NCI-H2196 (cell line): ENCODE results near the gene YBEY.
"Not testable (repeated sequence)": the region's sequence is repeated elsewhere in the genome, so short reads cannot be mapped to it uniquely, and the experiment has no call there.

ENCODE experiments used
- DNase-seq: peaks from one replicate; lab custom pipeline; 2025; ENCODE audit not compliant: unreplicated experiment; lab: John Stamatoyannopoulos, UW

The YBEY gene

DNA sequence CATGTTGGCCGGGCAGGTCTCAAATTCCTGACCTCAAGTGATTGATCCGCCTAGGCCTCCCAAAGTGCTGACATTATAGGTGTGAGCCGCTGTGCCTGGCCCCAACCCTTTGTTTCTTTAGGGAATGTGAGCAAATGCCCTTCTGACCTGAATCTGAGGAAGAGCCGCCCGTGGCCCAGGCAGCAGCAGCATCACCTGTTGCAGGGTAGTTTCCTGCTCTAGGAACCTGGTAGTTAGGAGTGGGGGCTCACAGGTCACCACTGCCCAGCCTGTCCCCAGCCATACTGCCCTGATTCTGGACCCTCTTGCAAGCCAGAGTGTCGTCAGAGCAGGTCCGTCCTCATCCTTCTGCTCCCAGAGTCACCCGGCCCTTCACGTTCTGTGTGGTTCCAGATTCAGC, 13.0 kb downstream of the YBEY start:
- DNase-seq: no peak

DNA sequence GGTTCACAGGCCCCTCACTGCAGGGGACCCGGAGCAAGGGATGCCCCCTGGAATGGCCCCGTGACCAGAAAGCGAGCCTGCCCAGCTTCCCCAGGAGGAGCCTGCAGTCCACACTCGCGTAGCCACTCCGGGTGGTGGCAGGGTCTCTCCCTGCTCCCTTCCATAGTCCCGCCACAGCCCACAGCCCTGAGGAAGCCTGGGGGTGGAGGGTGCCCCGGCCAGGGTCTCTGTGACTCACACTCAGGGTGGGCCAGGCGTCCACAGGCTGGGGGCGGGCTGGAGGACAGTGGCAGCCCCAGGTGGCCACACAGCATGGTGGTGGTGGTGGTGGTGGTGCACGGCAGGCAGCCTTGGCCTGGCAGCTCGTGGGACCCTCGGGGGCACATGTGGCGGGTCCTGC, 15.6 kb downstream of the YBEY start:
- DNase-seq: no peak

DNA sequence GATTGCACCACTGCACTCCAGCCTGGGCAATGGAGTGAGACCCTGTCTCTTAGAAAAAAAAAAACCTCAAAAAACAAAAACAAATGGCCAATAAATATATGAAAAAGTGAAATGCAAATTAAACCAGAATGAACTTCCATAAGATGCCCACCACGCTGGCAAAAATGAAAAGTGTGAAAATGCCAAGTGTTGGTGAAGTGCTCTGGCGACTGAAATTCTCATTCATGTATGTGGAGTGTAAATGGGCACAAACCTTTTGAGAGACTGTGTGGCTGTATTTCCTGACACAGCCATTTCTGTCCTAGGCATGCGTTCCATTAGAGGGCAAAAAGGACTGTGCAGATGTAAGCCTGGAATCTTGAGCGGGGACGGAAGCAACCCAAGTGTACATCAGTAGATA, 18.3 kb downstream of the YBEY start:
- no peak for DNase-seq

DNA sequence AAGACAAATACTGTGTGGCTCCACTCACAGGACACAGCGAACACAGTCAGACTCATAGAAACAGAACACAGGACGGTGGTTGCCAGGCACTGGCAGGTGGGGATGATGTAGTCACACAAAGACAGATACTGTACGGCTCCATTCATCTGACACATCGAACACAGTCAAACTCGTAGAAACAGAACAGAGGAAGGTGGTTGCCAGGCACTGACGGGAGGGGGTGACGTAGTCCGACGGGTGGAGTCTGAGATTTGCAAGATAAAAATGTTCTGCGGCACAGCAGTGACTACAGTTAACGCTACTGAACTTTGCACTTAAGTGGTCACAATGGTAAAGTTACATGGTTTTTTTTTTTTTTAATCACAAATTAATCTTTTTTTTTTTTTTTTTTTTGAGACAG, 18.8 kb downstream of the YBEY start:
- no peak for DNase-seq

DNA sequence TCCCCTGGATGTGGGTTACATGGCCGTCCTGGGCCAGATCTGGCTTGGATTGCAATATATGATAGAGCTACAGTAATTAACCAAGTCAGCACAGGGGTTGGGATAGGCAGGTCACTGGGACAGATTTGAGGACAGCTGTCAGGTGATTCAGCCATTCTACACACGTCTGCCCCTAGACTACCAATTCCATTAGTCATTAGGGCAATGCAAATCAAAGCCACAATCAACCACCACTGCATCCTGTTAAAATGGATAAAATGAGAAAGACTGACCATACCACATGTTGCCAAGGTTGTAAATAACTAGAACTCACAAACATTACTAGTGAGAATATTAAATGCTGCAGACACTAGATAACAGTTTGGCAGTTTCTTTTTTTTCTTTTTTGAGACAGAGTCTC, 21.5 kb downstream of the YBEY start:
- no peak for DNase-seq

DNA sequence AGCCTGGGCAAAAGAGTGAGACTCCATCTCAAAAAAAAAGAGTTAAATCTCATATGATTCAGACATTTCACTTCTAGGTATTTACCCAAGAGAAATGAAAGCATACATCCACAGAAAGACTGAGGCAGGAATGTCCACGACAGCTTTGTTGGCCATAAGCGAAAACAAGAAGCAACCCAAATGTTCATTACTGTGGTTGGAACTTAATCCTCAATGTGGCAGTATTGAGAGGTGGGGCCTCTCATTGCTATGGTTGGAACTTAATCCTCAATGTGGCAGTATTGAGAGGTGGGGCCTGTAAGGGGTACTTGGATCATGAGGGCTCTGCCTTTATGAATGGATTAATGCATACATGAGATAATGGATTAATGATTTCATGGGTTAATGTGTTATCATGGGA, 22.3 kb downstream of the YBEY start:
- DNase-seq: no peak

DNA sequence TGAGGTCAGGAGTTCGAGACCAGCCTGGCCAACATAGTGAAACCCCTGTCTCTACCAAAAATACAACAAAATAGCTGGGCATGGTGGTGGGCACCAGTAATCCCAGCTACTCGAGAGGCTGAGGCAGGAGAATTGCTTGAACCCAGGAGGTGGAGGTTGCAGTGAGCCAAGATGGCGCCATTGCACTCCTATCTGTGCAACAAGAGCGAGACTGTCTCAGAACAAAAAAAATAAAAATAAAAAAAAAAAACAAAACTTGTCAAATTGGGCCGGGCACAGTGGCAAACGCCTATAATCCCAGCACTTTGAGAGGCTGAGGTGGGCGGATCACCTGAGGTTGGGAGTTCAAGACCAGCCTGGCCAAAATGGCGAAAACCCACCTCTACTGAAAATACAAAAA, 24.1 kb downstream of the YBEY start:
- DNase-seq: not testable (repeated sequence)

DNA sequence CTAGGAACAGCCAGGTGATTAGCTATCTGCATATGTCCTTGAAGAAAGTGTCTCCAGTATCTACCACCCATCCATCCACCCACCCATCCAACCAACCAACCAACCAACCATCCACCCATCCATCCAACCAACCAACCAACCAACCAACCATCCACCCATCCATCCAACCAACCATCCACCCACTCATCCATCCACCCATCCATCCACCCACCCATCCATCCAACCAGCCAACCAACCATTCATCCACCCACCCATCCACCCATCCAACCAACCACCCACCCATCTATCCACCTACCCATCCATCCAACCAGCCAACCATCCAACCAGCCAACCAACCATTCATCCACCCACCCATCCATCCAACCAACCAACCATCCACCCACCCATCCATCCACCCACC, 25.4 kb downstream of the YBEY start:
- no peak for DNase-seq

DNA sequence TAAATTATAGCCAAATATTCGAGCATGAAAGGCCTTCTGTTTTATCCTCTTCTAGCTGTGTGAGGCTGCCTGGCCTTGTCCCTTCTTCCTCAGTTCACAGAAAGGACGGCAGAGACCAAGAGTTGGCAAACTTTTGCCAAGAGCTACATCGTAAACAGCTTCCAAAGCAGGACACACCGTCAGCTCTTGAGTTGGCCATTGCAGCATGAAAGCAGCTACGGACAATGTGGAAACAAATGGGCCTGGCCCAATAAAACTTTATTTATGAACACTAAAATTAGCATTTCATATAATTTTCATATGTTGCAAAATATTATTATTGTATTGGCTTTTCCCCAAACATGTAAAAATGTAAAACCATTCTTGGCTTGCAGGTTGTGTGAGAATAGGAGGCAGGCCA, 26.8 kb downstream of the YBEY start:
- DNase-seq: no peak

DNA sequence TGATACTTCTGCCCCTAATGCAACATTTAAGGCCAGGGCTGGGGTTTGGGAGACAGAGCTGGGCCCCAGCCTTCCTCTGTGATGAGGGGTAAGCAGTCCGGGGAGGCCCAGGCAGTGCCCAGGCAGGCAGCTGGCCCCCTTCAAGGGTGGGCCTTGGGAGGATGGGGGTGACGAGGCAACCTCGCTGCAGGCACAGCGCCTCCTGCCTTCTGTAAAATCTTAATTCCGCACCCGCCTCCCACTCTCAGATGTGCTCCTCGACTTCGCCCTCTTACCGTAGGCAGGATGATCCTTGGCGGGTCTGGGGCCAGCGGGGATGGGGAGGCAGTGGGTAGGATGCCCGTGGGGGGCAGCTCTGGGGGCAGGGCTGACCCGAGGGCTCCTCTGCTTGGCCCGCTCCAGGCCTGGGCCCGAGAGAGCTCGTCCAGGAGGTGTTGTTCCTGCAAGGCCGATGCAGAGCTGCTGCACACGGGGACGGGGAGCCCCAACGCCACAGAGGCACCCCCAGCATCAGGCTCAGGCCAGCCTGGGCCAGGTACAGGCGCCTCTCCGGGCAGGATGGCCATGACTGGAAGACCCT, 28.4 kb downstream of the YBEY start:
- no peak for DNase-seq

DNA sequence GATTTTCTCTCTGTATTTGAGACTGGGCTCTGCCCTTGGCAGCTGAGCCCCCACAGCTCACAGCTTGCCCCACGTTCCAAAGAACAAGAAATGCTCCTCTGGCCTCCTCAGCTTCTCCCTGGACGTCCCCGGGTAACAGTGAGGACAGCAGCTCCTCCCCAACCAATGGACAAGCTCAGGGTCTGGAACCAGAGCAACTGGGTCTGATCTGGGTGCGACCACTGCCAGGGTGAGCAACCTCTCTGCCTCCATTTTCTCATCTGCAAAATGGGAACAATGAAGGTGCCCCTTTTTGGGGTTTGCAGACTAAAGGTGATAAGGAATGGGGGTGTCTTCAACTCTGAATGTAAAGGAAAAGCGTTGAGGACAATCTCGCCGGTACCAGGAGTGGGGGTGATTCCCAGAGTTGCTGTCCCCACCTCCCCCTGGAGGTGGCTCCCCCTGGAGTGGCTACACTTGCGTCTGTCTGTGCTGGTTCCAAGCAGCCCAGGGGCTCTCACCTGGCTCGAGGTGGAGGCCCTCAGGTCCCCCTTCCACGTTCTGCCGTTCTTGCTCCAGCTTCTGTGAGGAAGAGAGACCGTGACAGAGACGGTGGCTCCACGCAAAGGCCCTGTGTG, 30.7 kb downstream of the YBEY start:
- DNase-seq: no peak

DNA sequence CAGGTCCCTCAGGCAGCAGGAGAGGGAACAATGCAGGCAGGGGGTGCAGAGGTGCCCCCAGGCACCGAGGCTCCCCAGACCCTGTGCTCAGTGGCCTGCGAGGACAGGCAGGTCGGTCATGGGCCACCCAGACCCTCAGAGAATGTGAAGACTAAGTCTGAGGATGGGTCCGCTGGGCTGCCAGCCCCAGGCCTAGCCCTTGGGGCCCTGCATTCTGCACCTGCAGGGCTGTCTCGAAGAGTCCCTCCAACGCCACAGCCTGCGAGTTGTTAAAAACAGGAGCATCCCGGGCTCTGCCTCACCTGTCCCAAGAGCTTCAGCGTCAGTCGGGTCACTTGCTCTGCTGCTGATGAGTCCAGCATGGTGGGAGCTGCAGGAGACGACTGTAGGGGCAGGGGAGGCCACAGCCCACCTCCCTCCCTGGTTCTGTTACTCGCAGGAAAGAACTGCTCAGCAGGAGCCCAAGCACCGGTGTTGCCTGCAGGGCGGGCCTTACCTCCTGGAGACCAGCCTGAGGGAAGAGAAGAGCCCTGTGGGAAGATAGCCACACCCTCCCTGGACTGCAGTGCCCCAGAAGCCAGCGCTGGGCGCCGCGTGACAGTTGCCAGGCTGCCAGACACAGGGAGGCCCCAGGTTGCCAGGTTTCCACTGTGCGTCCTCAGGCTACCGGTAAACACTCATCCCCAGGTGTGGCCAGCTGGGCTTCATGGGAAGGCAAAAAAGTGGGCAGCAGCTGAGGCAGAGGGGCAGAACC, 31.7 kb downstream of the YBEY start:
- DNase-seq: peak; percentile 86

DNA sequence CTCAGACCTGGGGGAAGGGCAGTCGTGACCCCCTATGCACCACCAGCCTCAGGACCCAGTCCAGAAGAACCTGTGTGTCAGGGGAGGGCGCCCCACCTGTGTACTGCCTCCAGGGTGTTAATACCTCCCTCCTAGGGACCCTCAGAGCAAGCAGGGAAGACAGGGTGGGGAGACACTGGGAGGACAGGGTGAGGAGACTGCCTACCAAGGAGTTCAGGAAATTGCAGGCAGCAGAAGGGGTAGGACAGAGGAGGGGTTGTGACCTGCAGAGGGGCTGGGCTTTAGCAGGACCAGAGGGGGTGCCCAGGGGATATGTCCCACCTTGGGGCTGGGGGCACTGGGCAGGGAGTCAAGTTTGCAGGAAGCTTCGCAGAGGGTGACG, 32.3 kb downstream of the YBEY start:
- no peak for DNase-seq

DNA sequence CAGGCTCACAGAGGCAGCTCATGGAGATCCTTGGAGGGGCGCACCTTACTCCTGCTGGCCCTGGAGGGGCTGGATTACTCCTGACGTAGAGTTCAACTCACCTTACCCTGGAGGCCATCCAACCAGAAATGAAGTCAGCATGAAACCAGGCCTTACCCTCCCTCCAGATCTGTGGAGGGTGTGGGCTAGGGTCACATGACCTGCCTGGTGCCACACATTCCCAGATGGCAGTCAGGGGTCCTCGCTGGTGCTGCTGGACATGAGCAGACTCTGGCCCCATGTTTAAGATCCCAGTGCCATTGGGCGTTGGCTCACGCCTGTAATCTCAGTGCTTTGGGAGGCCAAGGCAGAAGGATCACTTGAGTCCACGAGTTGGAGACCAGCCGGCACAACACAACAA, 33.0 kb downstream of the YBEY start:
- DNase-seq: no peak

DNA sequence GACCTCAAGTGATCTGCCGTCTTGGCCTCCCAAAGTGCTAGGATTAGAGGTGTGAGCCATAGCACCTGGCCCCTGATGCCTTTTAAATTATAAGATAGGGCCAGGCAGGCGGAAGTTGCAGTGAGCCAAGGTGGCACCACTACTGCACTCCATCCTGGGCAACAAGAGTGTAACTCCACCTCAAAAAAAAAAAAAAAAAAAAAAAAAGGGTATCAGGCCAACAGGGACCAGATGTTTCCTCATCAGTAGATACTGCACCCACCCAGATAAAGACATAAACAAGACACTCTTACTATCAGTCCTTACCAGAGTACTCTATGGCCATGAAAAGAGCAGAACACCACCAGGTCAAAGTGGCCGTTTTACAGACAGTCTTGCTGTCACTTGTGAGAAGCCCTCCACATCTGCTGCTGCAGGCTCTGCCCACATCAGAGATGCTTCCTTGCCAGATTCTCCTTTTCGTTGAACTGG, 34.2 kb downstream of the YBEY start:
- DNase-seq: no peak

DNA sequence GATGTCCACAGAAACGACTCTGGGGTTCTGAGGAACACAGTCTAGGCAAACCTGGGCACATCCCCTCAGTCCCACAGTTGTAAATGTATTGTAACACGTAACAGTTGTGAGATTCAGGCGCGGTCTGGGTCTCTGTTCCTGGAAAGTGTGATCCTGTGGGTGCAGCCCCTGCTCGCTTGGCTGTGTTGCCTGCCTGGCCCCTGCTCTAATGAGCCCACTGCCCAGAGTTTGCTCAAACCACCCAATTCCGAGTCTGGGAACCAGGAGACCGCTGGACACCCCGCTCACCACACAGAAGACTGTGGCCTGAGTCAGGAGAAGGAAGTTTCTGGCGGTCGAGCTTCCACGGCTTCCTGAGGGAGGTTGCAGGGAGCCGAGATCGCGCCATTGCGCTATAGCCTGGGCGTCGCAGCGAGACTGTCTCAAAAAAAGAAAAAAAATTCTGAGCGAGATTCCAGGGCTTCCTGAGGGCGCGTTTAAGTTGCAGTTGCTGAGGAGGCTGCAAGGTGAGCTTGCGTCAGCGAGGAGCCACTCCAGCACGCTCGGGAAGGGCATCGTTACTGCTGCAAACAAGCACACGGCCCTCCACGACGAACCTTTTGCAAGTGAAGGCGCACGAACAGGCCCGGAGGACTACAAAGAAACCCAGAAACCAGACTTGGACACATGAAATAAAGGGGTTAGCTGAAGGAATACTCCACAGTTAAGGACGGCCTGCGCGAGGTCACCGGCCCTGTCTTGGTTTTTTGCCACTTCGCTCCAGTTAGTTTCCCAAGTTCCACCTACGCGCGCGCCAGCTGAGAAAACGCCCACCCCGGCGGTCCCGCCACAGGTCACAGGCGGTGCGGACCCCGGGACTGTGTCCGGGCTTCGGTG, 36.4 kb downstream of the YBEY start:
- DNase-seq: no peak

DNA sequence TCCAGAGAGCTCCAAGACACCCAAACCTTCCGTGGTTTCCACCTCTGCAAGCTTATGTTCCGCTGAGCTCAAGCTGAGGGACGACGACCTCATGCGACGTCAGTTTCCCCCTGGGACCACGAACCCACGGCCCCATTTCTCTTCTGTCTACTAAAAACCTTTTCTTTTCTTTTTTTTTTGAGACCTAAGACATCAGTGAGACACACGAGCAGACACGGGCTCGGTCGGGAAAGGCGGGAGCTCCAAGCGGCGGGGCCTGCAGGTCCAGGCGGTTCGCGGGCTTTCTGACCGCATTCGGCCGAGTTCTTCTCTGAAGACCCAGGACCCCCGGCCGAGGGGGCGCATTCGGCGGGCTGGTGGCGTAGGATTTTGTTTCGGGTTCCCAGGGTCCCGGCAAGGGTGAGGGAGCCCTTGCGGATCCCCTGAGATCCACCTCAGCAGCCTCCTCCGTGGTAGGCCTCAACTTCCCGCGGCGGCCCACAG, 37.1 kb downstream of the YBEY start:
- peak; percentile 17 for DNase-seq

DNA sequence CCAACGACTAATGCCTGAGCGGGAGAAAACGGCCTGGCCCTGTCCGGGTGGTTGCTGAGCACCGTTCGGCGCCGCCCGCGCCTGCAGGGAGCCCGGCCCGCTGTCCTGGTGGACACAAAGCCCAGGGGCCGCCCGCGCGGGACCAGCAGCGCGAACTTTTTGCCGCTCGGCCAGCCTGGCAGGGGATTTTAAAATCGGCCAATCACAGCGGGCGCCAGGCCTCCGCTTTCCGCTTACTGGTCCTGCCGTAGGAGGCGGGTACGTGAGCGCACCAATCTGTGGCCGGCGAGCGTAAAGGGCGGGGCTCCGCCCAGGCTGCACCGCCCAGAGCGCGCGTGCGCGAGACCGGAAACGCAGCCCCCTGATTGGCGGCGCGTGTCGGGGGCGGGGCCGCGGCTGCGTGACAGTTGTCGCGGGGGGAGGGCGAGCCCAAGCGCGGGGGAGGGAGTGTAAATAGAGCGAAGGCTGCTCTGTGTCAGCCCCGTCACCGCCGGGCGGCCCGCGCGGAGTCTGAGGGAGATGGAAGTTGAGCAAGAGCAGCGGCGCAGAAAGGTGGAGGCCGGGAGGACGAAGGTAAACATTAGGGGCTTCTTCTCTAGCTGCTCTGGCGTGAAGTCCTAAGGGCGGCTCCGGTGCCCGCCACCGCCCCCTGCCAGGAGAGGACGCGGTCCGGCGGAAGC, 37.7 kb downstream of the YBEY start, which contains the start of the genes C21orf58 and PCNT:
Gene C21orf58 (minus strand): TSS at position 161 of the 680 bp plus-strand sequence. CDS start 1,132 bp downstream, outside the sequence.
Gene PCNT (plus strand): TSS at position 447 of the 680 bp plus-strand sequence. CDS start 73 bp downstream, at position 520.
- DNase-seq: peak; percentile 97

DNA sequence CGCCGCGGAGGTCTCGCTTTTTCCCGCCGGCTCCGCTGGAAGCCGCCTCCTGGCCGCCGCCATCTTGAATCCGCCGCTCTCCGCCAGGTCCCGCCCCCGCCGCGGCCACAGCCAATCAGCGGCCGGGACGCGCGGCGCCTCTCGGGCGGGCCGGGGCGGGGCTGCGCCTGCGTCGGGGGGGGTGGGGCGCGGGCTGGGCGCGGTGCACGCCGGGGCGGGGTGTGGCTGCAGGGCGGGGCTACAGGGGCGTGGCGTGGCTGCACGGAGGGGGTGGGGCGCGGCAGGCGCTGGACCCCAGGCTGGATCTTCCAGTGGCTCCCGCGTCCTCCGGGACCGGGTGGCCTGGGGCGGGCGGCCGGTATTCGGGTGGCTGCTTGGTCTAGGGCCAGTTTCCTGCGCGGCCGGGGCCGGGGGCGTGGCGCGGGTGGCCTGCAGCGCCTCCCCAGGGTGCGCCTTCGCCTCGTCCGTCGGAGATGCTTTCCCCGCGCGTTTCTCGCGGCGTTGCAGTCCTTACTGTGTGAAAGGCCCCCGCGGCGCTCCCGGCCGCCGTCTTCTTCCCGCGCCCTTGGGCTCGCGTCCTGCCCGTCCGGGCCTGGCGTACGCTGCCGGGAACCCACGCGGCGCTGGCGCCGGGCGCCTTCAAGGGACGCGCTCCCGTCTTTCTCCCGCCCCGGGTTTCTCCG, 38.4 kb downstream of the YBEY start:
- peak; percentile 87 for DNase-seq
